HG03025 (cell line): Measurements from ENCODE around the gene CCDC201.
"Not testable (repeated sequence)": the region's sequence is repeated elsewhere in the genome, so short reads cannot be mapped to it uniquely, and the experiment has no call there.

ENCODE experiments used
- ATAC-seq: cut with Tn5 transposase; IDR thresholded peaks from one replicate; pipeline ENCODE4 v1.9.1; 2021; ENCODE audit warnings: mild to moderate bottlenecking, moderate library complexity; ENCODE audit not compliant: unreplicated experiment, low FRiP score

The CCDC201 gene

DNA sequence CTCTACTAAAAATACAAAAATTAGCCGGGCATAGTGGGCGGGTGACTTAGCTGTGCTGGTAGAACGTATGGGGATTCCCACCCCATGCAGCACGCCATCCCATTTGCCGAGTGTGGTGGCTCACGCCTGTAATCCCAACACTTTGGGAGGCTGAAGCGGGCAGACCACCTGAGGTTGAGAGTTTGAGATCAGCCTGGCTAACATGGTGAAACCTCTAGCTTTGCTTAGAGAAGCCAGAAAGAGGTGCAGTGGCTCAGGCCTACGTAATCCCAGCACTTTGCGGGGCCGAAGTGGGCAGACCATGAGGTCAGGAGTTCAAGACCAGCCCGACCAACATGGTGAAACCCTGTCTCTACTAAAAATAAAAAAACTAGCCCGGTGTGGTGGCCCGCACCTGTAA lies 45.2 kb downstream of the CCDC201 start:
- not testable (repeated sequence) for ATAC-seq

DNA sequence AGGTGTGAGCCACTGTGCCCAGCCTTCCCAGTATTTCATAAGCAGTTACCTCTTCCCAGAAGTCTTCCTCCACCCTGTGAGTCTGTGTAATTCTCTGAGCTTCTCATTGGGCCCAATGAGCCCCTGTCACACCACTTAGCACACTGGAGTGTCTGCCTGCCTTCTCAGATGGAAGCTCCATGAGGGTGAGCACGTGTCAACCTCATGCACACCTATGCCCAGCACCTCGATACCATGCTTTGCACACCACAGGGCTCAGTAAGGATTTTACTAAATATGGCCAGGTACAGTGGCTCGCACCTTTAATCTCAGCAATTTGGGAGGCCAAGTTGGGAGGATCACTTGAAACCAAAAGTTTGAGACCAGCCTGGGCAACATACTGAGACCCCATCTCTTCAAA lies 46.3 kb downstream of the CCDC201 start:
- ATAC-seq = not testable (repeated sequence)

DNA sequence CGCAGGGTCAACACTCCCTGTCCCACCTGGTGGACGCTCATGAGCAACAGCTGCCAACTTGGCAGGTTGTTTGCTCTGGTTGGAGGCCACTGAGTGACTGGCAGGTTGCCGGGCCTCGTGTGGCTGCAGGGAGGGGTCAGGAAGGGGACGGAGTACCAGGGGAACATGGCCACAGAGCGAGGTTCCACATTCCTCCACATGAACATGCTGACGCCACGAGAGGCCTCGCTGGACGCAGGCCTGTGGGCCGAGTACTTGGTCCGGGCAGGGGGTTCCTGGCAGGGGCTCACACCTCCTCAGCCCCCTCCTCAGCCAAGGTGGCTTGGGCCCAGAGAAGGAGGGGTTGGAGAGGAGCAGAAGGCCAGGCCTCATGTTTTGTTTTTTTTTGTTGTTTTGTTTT lies 54.1 kb downstream of the CCDC201 start:
- ATAC-seq = not testable (repeated sequence)

DNA sequence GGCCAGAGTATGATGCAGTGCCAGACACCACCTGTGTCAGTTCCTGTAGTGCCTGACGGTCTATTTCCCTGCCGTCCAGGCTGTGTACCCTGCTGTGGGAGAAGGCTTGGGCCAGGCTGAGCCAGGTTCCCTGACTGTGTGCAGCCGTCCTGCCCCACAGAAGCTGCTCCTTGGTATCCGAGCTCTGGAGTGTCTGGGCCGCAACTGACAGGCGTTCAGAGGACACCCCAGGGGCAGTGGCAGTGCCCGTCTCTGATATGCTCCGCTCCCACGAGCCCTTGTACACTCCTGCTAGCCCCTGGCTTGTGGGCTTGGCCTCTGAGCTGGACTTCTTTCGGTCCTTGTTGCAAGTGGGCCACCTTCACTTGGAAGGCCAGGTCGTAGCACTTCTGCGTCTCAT lies 55.0 kb downstream of the CCDC201 start:
- ATAC-seq = not testable (repeated sequence)

DNA sequence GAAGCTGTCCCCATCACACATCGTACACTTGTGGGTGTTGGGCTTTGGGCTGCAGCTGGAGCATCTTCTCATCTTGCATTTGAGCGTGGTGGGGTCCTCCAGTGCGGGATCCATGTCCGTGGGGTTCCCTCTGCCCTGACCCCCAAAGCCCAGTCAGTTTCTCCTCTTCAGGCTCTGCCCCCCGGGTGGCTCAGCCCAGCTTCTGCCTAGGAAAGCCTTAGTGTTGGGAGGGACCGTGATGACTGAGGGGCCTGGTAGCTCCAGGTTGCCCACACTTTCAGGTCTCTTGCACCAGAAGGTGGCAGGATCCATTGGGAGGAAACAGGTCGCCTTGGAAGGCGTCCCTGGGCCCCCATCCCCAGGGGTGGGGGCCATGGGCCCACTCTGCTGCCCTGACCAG lies 55.9 kb downstream of the CCDC201 start:
- not testable (repeated sequence) for ATAC-seq

DNA sequence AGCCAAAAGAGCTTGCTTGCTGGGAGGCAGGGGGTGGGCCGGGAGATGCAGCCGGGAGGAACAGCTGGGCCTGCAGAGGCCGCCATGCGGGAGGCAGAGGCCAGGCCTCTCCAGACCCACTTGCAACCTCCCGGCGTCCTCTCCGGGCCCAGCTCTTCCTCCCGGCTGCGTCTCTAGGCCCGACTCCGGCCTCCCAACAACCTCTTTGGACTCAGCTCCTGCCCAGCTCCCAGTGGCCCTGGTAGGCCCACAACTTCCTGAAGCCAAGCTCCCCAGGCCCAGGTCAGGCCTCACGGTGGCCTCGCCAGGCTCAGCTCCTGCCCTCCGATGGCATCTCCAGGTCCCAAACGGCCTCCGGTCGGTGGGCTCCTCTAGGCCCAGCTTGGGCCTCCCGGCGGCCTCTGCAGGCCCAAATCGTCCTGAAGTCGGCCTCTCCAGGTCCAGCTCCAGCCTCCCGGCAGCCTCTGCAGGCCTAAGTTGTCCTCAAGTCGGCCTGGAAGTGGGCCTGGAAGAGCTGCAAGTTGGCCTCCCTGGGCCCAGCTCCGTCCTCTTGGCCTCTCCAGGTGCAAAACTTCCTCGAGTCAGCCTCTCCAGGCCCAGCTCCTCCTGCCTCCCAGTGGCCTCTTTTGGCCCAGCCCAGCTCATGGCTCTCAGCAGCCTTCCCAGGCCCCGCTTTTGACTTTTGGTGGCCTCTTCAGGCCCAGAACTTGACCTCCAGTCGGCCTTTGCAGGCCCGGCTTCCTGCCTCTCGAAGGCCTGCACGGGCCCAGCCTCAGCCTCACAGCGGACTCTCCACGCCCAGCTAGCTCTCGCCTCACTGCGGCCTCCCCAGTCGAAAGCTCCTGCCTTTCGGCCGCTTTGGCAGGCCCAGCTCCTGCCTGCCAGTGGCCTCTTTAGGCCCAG lies 58.4 kb downstream of the CCDC201 start:
- ATAC-seq = not testable (repeated sequence)

DNA sequence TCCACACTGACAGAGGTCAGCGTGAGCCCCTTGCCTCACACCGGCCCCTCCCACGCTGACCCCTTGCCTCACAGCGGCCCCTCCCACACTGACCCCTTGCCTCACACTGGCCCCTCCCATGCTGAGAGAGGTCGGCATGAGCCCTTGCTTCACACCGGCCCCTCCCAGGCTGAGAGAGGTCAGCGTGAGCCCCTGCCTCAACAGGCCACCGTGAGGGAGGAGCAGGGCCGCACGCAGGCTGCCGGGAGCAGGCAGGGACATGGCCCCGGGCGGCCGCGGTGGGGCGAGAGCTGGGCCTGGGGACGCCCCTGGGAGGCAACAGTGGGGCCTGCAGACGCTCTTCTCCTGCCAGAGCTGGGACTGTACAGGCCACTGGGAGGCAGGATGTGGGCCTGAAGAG lies 59.1 kb downstream of the CCDC201 start:
- ATAC-seq = not testable (repeated sequence)

DNA sequence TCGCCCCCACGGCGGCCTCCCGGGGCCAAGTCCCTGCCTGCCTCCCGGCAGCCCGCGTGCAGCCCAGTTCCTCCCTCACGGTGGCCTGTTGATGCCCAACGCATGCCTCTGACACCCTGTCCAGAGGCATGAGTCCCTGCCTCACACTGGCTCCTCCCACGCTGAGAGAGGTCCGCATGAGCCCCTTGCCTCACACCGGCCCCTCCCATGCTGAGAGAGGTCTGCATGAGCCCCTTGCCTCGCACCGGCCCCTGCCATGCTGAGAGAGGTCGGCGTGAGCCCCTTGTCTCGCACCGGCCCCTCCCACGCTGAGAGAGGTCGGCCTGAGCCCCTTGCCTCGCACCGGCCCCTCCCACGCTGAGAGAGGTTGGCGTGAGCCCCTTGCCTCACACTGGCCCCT lies 59.9 kb downstream of the CCDC201 start:
- ATAC-seq = no peak

DNA sequence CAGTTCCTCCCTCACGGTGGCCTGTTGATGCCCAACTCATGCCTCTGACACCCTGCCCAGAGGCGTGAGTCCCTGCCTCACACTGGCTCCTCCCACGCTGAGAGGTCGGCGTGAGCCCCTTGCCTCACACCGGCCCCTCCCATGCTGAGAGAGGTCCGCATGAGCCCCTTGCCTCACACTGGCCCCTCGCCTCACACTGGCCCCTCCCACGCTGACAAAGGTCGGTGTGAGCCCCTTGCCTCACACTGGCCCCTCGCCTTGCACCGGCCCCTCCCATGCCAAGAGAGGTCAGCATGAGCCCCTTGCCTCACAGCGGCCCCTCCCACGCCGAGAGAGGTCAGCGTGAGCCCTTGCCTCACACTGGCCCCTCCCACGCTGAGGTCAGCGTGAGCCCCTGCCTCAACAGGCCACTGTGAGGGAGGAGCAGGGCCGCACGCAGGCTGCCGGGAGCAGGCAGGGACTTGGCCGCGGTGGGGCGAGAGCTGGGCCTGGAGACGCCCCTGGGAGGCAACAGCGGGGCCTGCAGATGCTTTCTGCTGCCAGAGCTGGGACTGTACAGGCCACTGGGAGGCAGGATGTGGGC lies 61.1 kb downstream of the CCDC201 start:
- ATAC-seq = not testable (repeated sequence)

DNA sequence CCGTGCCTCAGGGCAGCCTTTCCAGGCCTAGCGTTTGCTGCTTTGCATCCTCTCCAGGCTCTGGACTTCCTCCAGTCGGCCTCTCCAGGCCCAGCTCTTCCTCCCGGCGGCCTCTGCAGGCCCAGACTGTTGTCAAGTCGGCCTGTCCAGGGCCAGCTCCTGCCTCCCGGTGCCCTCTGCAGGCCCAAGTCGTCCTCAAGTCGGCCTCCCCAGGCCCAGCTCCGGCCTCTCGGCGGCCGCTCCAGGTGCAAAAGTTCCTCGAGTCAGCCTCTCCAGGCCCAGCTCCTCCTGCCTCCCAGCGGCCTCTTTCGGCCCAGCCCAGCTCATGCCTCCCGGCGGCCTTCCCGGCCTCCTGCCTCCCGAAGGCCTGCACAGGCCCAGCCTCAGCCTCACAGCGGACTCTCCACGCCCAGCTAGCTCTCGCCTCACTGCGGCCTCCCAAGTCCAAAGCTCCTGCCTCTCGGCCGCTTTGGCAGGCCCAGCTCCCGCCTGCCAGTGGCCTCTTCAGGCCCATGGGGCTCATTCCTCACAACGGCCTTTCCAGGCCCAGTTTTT lies 62.4 kb downstream of the CCDC201 start:
- ATAC-seq = not testable (repeated sequence)
